Measurements from ENCODE around the gene HELZ.
A peak's percentile ranks its signal among the peaks of the same experiment; 100 is the strongest.

Gene HELZ

GRCh38 chr17:67032985-67033384 is 212.0 kb downstream of the HELZ start:
- no peak for TF ChIP-seq GATA2 (IDR thresholded peaks at IDR 0.05; ENCODE audit: low read depth, low read length)
- no peak for TF ChIP-seq GATA3 (IDR thresholded peaks at IDR 0.05; ENCODE audit: low read depth, low read length)

DNA sequence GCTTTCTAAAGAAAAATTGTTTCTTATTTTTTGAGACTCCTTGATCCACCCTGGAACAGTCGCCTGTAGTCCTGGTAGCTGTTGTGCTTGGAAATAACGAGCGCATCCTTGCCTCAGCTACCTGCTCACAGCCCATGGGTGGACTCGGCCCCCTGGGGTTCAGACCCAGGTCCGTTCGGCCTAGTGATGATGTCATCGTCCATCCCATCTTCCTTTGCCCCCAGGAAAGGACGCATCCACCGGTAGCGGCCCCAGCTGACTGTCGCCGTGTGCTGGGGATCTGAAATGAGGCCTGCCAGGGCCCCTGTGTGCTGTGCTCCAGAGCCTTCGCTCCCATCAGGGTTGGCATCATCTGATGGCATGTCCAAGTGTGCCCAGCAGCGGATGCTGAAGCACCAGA is 212.6 kb downstream of the HELZ start:
- TF ChIP-seq GATA2 (IDR thresholded peaks at IDR 0.05; ENCODE audit: low read depth, low read length) = no peak
- no peak for TF ChIP-seq GATA3 (IDR thresholded peaks at IDR 0.05; ENCODE audit: low read depth, low read length)

DNA sequence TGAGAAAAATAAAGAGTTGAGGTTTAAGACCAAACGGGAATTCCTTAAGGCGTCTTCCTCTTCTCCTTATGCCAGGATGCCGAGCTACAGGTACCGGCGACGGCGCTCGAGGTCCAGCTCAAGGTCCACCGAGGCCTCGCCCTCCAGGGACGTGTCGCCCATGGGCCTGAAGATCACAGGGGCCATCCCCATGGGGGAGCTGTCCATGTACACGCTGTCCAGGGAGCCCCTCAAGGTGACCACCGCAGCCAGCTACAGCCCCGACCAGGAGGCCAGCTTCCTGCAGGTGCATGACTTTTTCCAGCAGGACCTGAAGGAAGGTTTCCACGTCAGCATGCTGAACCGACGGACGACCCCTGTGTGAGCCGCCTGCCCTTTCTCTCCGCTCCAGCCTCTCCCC is 214.4 kb downstream of the HELZ start:
- TF ChIP-seq GATA3 (IDR thresholded peaks at IDR 0.05; ENCODE audit: low read depth, low read length) (no peak), GATA2 (IDR thresholded peaks at IDR 0.05; ENCODE audit: low read depth, low read length) (no peak)

- TF ChIP-seq GATA2 (IDR thresholded peaks at IDR 0.05; ENCODE audit: low read depth, low read length) (no peak), GATA3 (IDR thresholded peaks at IDR 0.05; ENCODE audit: low read depth, low read length) (no peak)
Observed at GRCh38 chr17:67027031-67027628, 217.9 kb downstream of the HELZ start.

DNA sequence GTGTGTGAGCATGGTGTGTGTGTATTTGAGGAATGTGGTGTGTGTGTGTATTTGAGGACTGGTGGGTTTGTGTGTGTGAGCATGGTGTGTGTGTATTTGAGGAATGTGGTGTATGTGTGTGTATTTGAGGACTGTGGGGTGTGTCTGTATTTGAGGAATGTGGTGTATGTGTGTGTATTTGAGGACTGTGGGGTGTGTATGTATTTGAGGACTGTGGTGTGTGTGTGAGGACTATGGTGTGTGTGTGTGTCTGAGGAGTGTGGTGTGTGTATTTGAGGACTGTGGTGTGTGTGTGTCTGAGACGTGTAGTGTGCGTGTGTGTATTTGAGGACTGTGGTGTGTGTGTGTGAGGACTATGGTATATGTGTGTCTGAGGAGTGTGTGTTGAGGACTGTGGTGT is 218.7 kb downstream of the HELZ start:
- no peak for TF ChIP-seq GATA3 (IDR thresholded peaks at IDR 0.05; ENCODE audit: low read depth, low read length)
- TF ChIP-seq GATA2 (IDR thresholded peaks at IDR 0.05; ENCODE audit: low read depth, low read length) = no peak

DNA sequence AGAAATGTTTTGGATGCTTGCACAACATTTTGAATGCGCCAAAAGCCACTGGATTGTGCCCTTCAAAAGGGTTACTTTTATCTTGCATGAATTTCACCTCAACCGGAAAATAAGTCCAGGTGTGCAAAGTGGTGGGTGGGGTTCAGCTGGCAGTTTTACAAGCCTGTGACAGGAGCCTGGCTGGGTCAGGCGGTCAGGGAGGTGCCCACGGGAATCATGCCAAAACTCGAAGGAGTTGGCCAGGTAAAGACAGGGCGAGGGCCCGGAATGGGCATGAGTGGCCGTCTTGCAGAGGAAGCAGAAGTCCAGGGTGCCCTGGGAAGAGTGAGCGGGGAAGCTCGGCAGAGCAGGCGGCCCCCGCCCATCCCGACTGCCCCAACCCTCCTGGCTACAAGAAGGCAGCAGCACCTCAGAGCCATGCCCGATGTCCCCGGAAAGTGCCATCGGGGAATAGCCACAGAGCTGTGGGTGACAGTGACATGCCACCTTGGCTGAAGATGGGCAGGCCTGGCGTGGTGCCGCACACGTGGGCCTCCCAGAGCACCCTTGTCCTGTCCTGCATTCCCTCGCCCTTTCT is 219.7 kb downstream of the HELZ start:
- TF ChIP-seq GATA2 (IDR thresholded peaks at IDR 0.05; ENCODE audit: low read depth, low read length) (no peak), GATA3 (IDR thresholded peaks at IDR 0.05; ENCODE audit: low read depth, low read length) (no peak)

- TF ChIP-seq GATA2 (IDR thresholded peaks at IDR 0.05; ENCODE audit: low read depth, low read length) = no peak
- TF ChIP-seq GATA3 (IDR thresholded peaks at IDR 0.05; ENCODE audit: low read depth, low read length) = no peak
Observed at GRCh38 chr17:67024736-67025135, 220.3 kb downstream of the HELZ start.

- TF ChIP-seq GATA3 (IDR thresholded peaks at IDR 0.05; ENCODE audit: low read depth, low read length) (no peak), GATA2 (IDR thresholded peaks at IDR 0.05; ENCODE audit: low read depth, low read length) (no peak)
Observed at GRCh38 chr17:67022451-67022810, 222.6 kb downstream of the HELZ start.

DNA sequence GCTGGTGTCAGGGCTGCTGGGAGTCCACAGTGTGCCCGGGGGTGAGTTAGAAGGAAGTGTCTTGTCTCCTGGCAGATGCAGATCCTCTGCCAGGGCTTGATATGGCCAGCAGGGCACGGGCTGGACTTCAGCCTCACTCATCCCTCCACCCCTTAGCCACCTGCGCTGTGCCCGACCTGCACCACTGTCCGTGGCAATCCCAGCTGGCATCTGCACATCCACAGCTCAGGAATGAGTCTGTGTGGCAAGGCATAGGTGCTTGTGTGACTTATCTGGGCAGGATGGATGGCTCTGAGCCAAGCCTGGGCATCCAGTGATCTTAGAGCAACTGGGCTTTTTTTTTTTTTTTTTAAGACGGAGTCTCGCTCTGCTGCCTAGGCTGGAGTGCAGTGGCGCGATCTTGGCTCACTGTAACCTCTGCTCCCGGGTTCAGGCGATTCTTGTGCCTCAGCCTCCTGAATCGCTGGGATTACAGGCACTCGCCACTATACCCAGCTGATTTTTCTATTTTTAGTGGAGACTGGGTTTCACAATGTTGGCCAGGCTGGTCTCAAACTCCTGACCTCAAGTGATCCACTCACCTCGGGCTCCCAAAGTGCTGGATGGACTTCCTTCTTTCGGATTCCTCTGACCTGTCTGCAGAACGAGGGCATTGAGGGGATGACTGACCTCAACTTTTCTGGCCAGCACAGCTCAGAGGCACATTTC is 223.1 kb downstream of the HELZ start:
- TF ChIP-seq GATA2 (IDR thresholded peaks at IDR 0.05; ENCODE audit: low read depth, low read length) = peak; percentile 34; the same call in 1 of the 2 replicates
- no peak for TF ChIP-seq GATA3 (IDR thresholded peaks at IDR 0.05; ENCODE audit: low read depth, low read length)

- no peak for TF ChIP-seq GATA3 (IDR thresholded peaks at IDR 0.05; ENCODE audit: low read depth, low read length)
- no peak for TF ChIP-seq GATA2 (IDR thresholded peaks at IDR 0.05; ENCODE audit: low read depth, low read length)
Observed at GRCh38 chr17:67021196-67021595, 223.8 kb downstream of the HELZ start.

All from SH-SY5Y (cell line).